ENCODE results near the gene LAMC3.
"Not testable (repeated sequence)": the region's sequence is repeated elsewhere in the genome, so short reads cannot be mapped to it uniquely, and the experiment has no call there.

The LAMC3 gene

DNA sequence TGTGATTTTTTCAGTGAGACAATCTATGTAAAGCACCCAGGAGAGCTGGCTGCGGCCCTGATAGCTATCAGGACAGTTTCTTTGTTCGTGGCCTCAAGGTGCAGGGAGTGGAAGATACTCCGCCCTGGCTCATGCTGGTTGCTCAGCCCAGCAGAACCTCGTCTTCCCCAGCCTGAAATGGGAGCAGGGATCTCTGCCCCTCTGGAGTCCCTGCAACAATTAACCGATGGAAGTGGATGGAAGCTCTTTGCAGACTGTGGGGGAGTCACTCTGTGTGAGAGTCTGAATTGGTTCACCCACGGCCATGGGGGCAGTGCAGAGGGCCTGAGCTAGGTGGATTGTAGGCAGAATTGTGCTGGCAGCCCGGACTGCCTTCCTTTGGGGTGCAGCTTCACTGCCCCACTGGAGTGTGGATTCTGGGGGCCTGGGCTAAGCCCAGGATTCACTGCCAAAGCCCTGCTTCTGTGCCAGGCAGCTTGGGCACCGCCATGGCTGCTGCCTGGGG, 90.2 kb downstream of the LAMC3 start:
- peaks cover 17% of the 10 kb centered on the region for H3K27me3 Mint-ChIP-seq

DNA sequence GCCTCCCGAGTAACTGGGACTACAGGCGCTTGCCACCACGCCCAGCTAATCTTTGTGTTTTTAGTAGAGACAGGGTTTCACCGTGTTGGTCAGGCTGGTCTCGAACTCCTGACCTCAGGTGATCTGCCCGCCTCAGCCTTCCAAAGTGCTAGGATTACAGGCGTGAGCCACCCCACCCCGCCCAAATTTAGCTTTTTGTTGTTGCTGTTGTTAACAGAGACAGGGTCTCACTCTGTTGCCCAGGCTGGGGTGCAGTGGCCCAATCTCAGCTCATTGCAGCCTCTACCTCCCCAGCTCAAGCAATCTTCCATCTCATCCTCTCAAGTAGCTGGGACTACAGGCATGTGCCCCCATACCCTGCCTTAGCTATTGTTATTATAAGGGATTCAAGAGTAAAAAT, 90.9 kb downstream of the LAMC3 start:
- not testable (repeated sequence) for H3K9me3 Mint-ChIP-seq (ENCODE audit: low read depth); H3K4me3 Mint-ChIP-seq; H3K27ac Mint-ChIP-seq; H3K36me3 Mint-ChIP-seq; H3K4me1 Mint-ChIP-seq (ENCODE audit: low read depth)
- H3K27me3 Mint-ChIP-seq, result peaks cover 11% of the 10 kb centered on the region

More for the DNA sequence above, 90.2 kb downstream of the LAMC3 start:
- H3K4me1 Mint-ChIP-seq (ENCODE audit: low read depth), result peaks cover 8% of the 10 kb centered on the region
- H3K9me3 Mint-ChIP-seq (ENCODE audit: low read depth), result no peaks in the 10 kb centered on the region
- H3K4me3 Mint-ChIP-seq, result no peak overlapping the region
- H3K27ac Mint-ChIP-seq, result no peak overlapping the region
- no peaks in the 10 kb centered on the region for H3K36me3 Mint-ChIP-seq

DNA sequence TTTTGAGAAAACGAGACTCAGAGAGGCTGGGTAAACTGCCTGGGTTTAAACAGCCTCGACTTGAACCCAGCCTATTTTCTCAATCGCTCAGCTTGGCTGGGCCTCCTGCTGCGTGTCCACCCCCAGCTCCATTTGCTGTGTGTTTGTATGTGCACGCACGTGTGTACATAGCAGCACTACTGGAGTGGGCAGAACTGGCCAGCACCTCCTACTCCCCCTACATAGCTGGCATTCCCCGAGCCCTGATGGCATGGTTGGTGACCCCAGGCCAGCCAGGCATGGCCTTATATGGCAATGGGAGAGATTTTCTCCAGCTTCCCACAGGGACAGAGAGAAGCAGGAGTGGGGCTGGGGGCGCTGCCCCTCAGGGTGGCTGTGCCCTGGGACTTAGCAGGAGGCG, 91.5 kb downstream of the LAMC3 start:
- peaks cover 8% of the 10 kb centered on the region for H3K4me1 Mint-ChIP-seq (ENCODE audit: low read depth)
- H3K27ac Mint-ChIP-seq, result no peak overlapping the region

DNA sequence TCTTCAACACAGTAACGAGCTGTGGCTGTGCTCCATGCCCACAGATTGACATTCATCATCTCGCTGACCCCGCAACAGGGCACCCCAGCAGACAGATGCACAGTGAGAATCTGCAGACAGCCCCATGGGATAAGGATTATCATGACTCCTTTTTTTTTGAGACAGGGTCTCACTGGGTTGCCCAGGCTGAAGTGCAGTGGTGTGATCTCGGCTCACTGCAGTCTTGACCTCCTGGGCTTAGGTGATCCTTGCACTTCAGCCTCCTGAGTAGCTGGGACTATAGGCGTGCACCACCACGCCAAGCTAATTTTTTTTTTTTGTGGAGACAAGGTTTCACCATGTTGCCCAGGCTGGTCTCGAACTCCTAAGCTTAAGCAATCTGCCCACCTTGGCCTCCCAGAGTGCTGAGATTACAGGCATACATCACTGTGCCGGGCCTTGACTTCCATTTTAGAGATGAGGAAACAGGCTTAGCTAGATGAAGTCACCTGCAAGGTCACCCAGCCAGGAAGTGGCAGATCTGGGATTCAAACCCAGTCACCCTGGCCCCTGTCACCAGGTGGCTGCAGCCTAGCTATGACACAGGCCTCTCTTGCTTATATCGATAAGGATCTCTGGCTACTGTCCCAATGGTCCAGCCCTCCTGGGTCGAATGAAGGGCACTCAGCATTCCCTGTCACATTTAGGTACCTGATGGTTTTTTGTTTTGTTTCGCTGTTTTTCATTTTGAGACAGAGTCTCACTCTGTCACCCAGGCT, 92.4 kb downstream of the LAMC3 start:
- Mint-ChIP-seq H3K4me1 (ENCODE audit: low read depth) (peaks cover 4% of the 10 kb centered on the region), H3K27me3 (peaks cover 4% of the 10 kb centered on the region), H3K27ac (no peak overlapping the region), H3K36me3 (no peaks in the 10 kb centered on the region), H3K9me3 (ENCODE audit: low read depth) (no peaks in the 10 kb centered on the region), H3K4me3 (no peak overlapping the region)

More for the DNA sequence above, 91.5 kb downstream of the LAMC3 start:
- H3K4me3 Mint-ChIP-seq, result no peak overlapping the region
- peaks cover 9% of the 10 kb centered on the region for H3K27me3 Mint-ChIP-seq
- no peaks in the 10 kb centered on the region for H3K36me3 Mint-ChIP-seq
- no peaks in the 10 kb centered on the region for H3K9me3 Mint-ChIP-seq (ENCODE audit: low read depth)

DNA sequence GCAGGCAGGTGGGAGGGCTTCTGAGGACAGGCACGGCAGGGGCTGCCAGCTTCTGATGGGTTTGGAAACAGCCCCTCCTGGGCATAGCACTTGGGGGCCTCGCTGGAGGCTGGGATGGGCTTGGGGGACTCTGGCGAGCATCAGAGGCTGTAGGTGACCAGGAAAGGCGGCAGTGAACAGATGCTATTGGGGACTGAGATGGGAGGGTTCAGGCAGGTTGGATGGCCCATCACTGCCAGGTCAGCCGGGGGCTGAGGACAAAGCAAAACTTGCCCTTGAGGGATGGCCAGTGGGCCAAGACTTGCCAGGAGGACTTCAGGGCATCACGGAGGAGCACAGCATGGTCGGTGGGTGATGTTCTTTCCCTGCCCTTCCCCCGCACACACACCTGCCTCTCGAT, 94.0 kb downstream of the LAMC3 start:
- H3K9me3 Mint-ChIP-seq (ENCODE audit: low read depth), result no peaks in the 10 kb centered on the region
- H3K27ac Mint-ChIP-seq, result no peak overlapping the region

DNA sequence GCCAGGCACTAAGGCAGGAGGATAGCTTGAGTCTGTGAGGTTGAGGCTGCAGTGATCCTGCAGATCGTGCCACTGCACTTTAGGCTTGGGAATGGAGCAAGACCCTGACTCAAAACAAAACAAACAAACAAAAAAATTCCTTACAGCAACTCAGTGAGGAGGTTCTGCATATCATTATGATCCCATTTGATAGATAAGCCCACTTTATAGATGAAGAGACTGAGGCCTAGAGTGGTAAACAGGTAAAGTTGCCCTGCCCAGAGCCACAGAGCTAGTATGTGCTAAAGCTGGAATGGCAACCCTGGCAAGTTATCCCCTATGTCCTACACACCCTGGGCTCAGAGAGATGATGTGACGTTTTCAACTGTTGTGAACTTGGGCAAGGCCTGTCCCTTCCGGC, 94.6 kb downstream of the LAMC3 start:
- no peak overlapping the region for H3K4me3 Mint-ChIP-seq
- H3K4me1 Mint-ChIP-seq (ENCODE audit: low read depth), result no peaks in the 10 kb centered on the region
- no peaks in the 10 kb centered on the region for H3K27me3 Mint-ChIP-seq
- no peaks in the 10 kb centered on the region for H3K36me3 Mint-ChIP-seq
- H3K9me3 Mint-ChIP-seq (ENCODE audit: low read depth), result no peaks in the 10 kb centered on the region
- no peak overlapping the region for H3K27ac Mint-ChIP-seq

More for the DNA sequence above, 94.0 kb downstream of the LAMC3 start:
- H3K27me3 Mint-ChIP-seq, result no peaks in the 10 kb centered on the region
- H3K4me3 Mint-ChIP-seq, result no peak overlapping the region
- H3K4me1 Mint-ChIP-seq (ENCODE audit: low read depth), result no peaks in the 10 kb centered on the region
- H3K36me3 Mint-ChIP-seq, result no peaks in the 10 kb centered on the region

DNA sequence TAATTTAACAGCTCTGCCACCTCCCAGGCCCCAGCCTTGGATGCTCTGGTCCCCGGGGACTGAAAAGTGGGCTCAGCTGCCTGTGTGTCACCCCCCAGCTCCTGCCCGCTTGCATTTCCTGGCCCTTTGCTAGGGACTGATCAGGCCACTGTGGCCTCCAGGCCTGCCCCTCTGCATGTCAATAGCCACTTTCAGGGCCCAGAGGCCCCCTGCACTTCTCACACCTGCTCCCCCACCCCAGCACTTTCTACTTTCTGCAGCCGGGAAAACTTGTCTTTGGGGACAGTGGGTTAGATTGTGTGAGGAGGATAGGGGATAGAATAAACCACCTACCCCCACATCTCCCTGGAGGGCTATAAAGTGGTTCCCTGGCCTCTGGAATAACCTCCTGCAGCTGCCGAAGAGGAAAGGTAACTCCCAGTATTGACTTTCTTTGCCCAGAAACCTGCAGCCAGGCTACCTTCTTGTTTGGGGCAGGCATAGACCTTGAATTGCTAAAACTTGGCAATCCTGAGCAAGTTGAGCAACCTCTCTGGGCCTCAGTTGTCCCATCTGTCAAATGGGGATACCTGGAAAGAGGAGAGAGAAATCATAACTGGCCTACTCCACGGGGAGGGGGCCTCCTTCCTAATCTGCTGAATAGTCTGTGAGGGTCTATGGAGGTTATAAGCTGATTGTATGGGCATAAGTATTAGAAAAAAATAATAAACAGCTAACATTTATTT, 95.2 kb downstream of the LAMC3 start:
- no peak overlapping the region for H3K4me3 Mint-ChIP-seq
- no peak overlapping the region for H3K27ac Mint-ChIP-seq
- H3K9me3 Mint-ChIP-seq (ENCODE audit: low read depth), result no peaks in the 10 kb centered on the region
- no peaks in the 10 kb centered on the region for H3K36me3 Mint-ChIP-seq
- H3K27me3 Mint-ChIP-seq, result no peaks in the 10 kb centered on the region
- H3K4me1 Mint-ChIP-seq (ENCODE audit: low read depth), result no peaks in the 10 kb centered on the region

DNA sequence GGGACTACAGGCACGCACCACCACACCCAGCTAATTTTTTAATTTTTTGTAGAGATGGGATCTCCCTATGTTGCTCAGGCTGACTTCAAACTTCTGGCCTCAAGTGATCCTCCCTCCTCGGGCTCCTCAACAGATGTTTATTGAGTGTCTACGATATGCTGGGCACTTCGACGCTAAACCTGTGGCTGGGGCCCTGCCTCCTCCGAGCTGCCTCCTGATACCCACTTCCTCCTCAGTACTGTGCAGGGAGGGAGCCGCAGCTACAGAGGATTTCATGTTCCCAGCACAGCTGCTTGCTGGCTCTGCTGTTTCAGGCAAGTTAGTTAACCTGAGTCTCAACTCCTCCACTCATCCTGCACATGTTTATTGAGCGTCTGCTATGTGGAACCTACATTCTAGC, 97.0 kb downstream of the LAMC3 start:
- Mint-ChIP-seq H3K4me3 (no peak overlapping the region), H3K36me3 (no peaks in the 10 kb centered on the region), H3K27ac (no peak overlapping the region), H3K4me1 (ENCODE audit: low read depth) (no peaks in the 10 kb centered on the region), H3K27me3 (no peaks in the 10 kb centered on the region), H3K9me3 (ENCODE audit: low read depth) (no peaks in the 10 kb centered on the region)

DNA sequence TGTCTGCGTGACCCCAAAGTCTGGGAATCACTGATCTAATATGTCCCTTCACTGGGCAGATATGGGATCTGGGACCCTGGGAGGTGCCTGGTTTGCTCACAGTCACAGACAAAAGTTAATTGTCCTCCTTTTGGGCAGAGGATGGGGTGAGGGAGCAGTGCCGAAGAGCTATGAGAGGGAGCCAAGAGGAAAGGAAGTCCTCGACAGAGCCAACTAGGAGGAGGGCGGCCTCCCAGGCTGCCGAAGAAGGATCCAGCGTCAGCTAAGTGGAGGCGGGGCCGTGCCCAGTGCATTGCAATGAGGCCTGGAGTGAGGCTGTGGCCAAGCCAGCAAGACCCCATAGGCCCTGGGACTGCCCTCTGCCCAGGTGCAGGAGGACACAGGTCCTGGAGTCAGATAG, 98.8 kb downstream of the LAMC3 start:
- Mint-ChIP-seq H3K27me3 (no peaks in the 10 kb centered on the region), H3K9me3 (ENCODE audit: low read depth) (no peaks in the 10 kb centered on the region), H3K27ac (no peak overlapping the region), H3K36me3 (no peaks in the 10 kb centered on the region), H3K4me1 (ENCODE audit: low read depth) (no peaks in the 10 kb centered on the region), H3K4me3 (no peak overlapping the region)

DNA sequence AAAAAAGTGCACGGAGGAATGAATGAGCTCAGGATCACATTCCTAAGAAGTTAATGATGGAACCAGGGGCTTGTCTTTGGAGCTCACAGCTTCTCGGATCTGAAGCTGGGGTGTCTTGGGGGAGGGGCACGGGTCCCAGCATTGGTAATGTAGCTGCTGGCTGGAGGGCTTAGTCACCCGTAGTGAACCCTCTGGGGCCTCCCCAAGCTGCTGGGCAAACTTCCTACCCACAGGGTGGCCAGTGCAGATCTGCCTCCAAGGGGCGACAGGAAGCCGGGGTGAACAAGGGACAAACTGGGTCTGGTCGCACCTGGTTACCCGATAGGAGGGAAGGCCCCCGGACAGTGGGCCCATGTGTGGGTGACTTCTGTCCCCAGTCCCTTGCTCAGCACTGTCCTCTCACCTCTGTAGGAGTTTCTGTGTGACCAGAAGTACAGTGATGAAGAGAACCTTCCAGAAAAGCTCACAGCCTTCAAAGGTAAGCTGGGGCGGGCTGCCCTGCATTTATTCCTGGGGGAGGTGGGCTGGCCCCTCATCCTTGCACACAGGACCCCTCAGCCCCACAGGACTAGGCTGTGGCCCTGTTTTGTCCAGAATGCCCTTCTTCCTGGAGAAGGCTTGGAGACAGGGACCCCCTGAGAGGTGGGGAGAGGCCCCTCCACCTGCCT, 102.3 kb downstream of the LAMC3 start:
- Mint-ChIP-seq H3K4me3 (no peak overlapping the region), H3K9me3 (ENCODE audit: low read depth) (no peaks in the 10 kb centered on the region), H3K36me3 (no peaks in the 10 kb centered on the region), H3K27me3 (no peaks in the 10 kb centered on the region), H3K4me1 (ENCODE audit: low read depth) (no peaks in the 10 kb centered on the region), H3K27ac (no peak overlapping the region)

DNA sequence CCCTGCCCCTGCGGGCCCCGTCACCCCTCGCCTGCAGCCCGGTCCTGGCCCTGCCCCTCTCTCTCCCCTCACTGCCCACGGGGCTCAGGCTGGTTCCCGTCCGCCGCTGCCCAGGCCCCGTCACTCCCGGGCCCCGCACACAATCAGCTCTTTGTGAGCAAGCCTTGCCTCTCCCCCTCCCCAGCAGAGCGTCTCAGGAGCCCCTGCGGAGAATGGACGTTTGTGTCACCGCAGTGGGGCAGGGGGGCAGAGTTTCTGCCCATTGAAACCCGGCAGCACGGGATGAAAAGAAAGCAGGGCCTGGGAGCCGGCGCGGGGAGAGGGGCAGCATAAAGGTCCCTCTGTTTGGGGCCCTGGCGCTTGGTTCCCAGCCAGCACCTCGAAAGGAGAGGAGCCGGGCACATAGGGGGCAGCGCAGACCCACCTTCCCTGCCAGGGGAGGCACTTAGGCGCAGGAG, 102.9 kb downstream of the LAMC3 start:
- Mint-ChIP-seq H3K9me3 (ENCODE audit: low read depth) (no peaks in the 10 kb centered on the region), H3K27ac (no peak overlapping the region), H3K4me3 (no peak overlapping the region), H3K36me3 (no peaks in the 10 kb centered on the region), H3K27me3 (no peaks in the 10 kb centered on the region), H3K4me1 (ENCODE audit: low read depth) (no peaks in the 10 kb centered on the region)

DNA sequence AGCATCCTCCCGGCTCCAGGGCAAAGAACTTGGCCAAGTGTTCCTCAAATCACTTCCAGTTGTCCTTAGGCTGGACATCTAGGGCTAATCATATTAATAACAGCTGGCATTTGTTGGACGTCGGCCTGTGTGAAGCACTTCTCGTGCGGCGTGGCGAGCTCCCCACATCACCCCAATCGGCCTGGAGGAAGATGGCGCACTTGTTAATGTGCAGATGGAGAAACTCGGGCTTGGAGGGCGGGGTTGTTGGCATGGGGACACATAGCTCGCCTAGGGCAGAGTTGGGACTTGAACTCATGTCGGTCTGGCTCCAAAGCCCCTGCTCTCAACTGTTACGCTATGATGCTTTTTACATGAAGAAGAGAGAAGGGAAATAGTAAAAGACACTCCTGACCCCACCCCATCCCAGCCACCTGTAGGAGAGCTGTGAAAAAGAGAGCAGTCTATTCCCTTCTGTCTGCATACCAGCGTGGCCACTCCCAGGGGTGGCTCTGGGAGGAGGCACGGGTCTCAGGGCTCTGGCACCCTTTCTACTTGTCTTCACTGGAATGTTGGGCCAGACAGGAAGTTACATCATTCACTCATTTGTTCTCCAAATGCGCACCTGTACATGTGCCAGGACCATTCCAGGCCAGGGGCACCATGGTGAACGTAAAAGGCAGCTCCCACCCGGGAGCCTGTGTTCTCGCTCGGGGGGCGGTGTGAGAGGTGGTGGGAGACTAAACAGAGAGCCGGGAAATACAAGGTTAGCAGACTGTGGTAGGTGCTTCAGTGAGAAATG, 103.6 kb downstream of the LAMC3 start:
- H3K4me1 Mint-ChIP-seq (ENCODE audit: low read depth), result no peaks in the 10 kb centered on the region
- no peaks in the 10 kb centered on the region for H3K9me3 Mint-ChIP-seq (ENCODE audit: low read depth)
- no peaks in the 10 kb centered on the region for H3K27me3 Mint-ChIP-seq
- no peak overlapping the region for H3K4me3 Mint-ChIP-seq
- no peak overlapping the region for H3K27ac Mint-ChIP-seq
- no peaks in the 10 kb centered on the region for H3K36me3 Mint-ChIP-seq

DNA sequence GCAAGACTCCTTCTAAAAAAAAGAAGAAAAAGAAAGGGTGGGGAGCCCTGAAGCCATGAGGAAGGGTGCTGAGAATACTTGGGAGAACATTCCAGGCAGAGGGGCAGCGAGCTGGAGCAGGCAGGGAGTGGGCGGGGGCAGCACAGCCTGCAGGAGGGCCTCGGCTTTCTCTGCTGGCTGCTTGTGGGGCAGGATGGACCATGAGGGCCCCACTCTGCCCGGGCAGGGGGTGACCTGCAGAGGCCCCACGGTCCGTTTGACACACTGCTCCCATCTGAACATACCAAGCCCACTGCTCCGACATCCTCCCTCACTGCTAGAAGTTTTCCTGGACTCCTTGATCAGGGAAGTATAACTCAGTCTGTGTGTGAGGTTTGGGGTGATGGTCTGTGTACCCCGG, 104.7 kb downstream of the LAMC3 start:
- no peaks in the 10 kb centered on the region for H3K4me1 Mint-ChIP-seq (ENCODE audit: low read depth)
- H3K4me3 Mint-ChIP-seq, result no peak overlapping the region
- no peak overlapping the region for H3K27ac Mint-ChIP-seq
- no peaks in the 10 kb centered on the region for H3K27me3 Mint-ChIP-seq
- H3K9me3 Mint-ChIP-seq (ENCODE audit: low read depth), result no peaks in the 10 kb centered on the region
- no peaks in the 10 kb centered on the region for H3K36me3 Mint-ChIP-seq

DNA sequence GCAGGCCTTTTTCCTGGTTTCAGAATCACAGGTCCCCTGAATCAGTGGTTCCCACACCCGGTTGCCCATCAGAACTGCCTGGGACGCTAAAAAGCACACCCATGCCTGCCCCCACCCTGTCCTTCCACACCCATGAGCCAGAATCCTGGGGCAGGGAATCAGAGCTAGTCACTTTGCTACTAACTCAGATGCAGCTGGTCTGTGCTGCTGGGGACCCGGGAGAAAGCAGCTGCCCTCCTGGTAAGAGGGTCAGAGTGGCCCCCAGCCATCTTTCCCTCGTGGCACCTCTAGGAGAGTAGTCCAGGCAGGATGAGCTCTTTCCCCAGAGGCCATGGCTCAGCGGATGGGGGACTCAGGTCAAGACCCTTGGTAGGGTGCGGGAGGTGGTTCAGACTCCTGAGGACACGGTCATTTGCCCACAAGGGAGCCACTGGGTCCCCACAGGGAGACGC, 105.1 kb downstream of the LAMC3 start:
- Mint-ChIP-seq H3K4me1 (ENCODE audit: low read depth) (no peaks in the 10 kb centered on the region), H3K27ac (no peak overlapping the region)

More for the DNA sequence above, 105.1 kb downstream of the LAMC3 start:
- Mint-ChIP-seq H3K9me3 (ENCODE audit: low read depth) (no peaks in the 10 kb centered on the region), H3K36me3 (no peaks in the 10 kb centered on the region), H3K27me3 (no peaks in the 10 kb centered on the region), H3K4me3 (no peak overlapping the region)

All from activated naive CD8-positive, alpha-beta T cell (primary cell).